ENCODE measurements around the gene RAPGEF5.

The RAPGEF5 gene, protein sequence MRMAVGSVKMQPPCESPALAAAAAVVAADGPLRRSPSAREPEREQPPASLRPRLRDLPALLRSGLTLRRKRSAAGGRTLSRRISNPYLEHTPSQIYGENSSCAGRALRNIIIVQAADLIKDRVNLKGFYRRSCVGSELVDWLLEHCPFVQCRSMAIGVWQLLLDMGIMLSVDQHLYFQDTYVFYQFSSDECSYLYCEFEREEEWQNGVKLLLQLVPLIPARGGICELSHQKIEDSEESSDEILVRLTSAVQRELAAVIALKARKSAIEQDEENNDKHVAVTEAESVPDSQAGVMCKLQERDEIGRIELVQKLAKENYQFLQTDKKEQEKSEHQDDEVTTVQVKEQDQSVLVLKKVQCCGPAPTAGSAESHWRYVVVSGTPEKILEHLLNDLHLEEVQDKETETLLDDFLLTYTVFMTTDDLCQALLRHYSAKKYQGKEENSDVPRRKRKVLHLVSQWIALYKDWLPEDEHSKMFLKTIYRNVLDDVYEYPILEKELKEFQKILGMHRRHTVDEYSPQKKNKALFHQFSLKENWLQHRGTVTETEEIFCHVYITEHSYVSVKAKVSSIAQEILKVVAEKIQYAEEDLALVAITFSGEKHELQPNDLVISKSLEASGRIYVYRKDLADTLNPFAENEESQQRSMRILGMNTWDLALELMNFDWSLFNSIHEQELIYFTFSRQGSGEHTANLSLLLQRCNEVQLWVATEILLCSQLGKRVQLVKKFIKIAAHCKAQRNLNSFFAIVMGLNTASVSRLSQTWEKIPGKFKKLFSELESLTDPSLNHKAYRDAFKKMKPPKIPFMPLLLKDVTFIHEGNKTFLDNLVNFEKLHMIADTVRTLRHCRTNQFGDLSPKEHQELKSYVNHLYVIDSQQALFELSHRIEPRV

DNA sequence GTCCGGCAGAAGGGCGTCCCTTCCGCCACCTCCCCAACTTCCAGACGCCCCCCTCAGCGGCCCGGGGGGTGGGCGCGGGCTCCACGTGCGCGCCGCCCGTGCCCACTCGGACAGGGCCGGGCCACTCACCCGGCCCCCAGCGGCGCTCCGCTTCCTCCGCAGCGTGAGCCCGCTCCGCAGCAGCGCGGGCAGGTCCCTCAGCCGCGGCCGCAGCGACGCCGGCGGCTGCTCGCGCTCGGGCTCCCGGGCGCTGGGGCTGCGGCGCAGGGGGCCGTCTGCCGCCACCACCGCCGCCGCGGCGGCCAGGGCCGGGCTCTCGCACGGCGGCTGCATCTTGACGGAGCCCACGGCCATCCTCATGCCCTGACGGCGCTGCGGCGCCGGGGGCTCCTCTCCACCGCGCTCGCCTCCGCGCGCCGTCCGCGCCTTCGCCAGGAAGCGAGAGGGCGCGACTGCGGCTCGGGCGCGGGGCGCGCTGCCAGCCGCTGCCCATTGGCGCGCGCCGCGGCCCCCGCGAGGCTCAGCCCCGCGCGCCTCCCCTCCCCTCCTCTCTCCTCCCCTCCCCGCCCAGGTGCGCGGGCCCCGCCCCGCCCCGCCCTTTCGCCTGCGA lies at the start of gene RAPGEF5:
Gene RAPGEF5 (minus strand): TSS at position 454 of the 610 bp plus-strand sequence. CDS start 94 bp downstream, at position 360.
- DNase-seq: no peak

DNA sequence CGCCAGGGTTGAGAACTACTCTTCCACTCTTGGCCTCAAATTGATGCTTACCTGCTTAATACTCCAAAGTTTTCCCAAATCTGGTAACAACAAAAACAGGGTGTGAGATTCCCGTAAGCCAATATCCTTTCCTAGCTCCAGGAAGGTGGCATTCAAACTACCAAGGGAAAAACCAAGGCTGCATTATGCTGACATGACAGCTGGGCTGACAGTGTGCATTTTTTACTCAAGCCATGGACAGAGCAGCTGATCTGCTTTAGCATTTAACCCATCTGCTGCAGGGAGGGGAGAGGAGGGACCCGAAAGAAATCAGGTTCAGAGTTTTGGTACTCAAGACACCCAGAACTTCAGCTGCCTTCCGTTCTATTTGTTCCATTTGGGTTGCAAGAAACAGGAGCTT lies 49.8 kb upstream of the RAPGEF5 start:
- no peak for DNase-seq

DNA sequence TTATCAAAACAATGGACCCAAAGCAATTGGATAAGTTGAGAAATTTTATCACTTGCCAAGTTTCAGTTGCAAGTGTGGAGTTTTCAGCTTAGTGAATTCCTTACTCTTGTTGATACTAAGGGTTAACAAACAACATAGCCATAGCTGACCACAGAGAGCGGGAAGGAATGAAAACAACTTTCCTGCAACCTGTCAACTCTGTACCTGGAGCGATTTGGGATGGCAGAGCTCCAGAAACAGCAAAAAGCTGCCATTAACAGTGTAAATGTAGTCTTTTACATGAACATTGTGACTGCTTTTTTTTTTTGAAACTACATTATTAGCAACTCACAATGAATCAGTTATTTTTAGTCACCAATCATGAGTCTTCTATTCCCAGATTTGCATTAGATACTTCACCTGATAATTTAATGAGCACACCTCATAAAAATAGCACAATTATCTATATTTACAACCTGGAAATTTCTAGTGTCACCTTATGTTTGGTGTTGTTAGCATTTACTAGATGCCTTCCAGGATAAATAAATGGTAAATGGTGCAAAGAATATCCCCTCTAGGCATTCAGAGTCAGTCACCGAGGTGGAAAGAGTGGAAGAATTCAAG lies 47.6 kb upstream of the RAPGEF5 start:
- no peak for DNase-seq

DNA sequence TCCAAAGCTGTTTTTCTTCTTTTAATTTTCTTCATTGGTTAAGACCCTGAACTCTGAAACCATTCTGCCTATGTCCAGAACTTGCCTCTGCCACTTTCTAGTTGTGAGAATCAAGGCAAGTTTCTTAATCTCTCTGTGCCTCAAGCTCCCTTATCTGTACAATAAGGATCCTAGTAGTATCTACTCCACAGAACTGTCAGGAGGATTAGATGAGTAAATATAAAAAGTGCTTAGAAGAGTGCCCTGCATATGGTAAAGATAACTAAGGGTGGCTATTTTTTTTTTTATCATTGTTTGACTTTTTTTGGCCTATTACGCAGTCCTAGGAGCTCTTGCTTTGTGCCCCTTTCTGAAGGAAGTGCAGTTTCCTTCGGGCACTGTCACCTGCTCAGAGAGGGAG lies 46.4 kb upstream of the RAPGEF5 start:
- no peak for DNase-seq

DNA sequence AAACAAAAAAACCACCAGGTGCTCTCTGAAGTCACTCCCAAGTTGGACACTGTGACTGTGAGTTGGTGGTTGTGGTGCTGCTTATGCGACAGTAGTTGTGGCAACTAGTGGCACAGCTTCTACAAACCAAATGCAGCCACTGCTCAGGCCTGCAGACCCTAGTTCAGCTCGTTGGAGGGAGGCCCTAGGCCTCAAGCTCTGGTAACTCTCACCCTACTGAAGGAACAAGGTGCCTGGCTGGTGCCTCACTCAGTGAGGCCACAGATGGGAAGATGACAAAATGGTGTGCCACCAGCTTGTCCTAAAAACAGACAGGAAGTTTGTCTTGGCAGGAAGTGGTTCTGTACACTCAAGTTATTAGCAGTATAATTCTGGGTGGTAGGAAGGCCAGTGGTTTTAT lies 45.3 kb upstream of the RAPGEF5 start:
- no peak for DNase-seq

DNA sequence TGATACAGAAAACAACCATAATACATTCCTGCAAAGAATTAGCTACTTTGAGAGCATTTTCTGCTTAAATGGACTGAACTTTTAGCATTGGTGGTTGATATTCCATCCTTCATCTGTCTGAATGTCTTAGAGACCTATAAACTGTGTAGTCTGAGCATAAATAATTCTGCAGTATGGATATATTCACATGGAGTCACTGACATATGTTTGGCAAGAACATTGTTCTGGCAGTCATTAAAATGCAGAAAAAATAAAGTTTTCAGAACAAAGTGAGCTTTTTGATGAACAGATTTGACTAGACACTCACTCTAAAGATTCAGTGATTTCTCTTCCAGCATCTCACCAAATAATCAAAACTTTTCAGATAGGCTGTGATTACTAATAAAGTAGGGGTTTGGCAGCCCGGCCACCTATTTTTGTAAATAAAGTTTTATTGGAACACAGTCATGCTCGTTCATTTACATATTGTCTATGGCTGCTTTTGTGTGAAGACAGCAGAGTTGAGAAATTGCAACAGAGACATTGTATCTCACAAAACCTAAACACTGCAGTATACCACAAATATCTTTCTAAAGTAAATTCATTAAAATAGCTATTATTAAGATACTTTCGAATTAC lies 44.1 kb upstream of the RAPGEF5 start:
- DNase-seq: no peak

DNA sequence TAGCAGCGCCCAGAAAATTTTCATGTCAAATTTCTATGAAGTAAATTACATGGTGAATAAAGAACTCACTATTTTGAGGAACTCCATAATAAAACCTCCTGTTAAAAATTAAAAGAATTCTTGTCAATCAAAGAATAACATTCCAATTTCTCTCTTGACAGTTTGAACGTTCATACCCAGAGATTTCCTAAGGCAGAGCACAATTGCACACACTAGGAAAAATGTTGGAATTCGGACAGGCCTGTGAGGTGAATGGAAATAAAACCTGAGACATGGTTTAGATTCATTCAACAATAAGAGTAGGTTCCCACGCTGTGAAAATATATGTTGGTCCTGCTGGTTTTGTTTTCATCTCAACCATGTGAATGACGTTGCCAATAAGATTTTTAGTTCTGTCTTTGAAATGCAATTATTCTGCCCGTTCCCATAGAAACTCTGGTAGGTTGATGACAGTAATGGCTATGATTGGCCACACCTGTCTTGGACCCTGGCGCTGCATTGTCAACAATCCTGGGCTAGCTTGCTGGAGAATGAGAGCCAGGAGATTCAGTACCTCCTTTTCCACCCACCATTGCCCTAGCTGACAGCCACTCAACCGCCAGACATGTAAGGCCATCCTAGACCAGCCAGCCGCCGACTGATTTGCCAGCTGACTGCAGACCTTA lies 43.3 kb upstream of the RAPGEF5 start:
- no peak for DNase-seq

DNA sequence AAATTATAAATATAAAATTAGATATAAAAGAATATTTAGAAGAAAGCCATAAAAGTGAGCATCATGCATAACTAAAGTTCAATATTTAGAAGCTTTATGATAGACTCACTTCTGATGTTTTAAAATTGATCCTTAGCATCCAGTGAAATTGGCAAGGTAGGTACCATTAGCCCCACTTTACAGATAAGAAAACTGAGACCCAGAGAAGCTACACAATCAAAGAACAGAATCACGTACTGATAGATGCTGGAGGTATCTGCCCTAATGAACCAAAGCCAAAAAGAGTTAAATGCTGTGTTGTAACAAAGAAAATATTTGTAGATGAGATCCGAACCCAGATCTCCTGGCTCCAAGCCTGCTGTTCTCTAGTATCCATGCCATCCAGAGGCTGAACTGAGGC lies 42.6 kb upstream of the RAPGEF5 start:
- no peak for DNase-seq

DNA sequence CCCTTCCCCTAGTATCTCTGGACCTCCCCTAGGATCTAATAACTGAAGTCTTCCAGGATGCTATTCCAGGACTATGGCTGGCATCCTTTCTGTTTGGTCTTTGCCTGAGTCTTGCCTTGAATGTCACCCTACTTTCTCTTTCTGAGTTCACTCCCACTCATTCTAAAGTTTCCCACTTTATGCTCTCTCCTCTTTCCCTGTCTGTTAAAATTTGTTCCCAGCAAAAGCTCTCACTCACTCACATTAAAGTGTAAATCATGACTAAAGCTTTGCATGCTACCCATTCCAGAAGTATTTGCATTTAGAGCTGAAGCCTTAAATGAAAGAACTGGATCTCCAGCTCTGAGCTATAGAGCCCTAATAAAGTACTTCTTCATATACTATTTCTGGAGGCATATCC lies 42.1 kb upstream of the RAPGEF5 start:
- no peak for DNase-seq

DNA sequence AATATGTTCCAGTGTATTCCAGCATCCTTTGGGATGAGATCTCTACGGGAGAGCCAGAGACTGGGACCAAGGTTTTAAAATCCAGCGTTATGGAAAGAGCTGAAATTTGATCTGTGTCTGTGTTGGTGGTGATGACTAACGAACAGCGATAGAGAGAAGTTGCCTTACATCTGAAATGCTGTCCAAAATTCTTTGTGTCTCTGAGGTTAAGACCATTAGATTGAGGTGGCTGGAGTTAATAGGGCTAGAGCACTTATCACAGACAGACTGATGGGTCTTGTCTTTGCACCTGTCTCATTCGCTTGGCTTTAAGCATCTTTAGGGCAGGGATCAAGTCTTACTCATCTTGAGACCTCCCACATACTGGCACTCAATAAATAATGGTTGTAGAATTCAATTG lies 41.0 kb upstream of the RAPGEF5 start:
- no peak for DNase-seq

DNA sequence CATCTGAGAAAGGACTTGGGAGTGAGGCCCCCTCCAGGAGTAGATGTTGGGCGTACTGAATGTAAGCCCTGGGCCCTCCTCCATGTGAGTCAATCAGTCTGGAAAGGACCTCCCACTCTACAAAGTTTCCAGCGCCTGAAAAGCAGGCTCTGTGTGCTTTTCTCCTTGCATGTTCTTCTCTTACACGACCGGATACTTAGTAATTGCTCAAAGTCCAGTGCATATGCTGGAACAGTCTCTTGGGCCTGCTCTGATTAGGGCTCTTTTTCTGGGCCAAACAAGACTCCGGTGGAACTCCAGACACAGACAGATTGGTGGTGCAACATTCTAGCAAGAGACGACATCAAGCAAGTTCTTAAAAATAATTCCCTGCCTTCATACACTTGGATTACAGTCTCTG lies 38.3 kb upstream of the RAPGEF5 start:
- no peak for DNase-seq

DNA sequence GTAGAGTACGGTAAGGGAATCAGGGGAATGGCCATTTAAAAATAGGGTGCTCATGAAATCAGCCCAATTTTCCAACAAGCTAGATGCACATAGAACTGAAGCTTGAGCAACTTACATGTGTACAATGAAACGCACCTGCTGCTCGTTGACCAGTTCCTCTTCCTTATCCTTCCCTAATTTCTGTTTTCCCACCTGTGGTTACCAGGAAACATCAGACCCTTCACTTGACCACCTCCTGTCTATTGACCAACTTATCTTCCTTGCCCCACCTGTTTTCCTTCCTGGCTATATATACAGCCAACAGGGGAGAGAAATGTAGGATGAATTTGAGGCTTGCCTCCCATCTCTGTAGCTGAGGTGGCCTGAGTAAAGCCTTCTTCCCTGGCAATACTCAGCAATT lies 37.8 kb upstream of the RAPGEF5 start:
- DNase-seq: no peak

DNA sequence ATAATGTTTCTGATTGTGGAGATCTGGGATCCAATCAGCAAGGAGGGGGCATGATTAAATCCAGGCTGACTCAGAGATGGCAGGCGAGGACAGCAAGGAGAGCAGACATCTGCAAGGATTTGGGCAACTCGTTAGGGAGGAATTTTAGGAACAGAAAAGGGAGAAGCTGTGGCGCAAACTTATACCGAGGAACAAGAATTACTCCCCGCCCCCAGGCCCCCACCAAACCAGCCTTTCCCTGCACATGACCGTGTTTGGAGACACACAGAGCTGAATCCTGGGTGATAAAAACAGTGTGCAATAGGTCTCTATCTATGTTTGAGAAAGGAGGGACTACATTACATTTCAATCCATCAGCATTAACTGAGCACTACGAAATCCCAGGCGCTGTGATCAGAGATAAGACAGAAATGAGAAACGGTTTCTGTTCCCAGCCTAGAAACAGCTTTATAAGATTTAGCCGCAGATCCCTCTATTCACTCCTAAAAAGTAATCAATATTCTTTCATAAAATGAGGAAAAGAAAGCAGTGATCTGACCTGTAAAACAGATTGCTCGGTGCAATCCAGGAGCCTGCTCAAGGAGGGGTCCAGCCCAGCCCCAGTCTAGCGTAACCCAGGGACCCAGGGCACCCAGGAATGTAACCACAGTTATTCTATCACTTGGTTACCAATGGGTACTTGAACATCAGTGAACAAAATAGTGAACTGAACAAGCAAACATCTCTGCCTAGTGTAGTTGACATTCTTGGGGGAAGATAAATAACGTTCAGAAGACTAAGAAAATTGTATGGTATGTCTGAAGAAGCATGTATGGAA lies 37.2 kb upstream of the RAPGEF5 start:
- DNase-seq: no peak

DNA sequence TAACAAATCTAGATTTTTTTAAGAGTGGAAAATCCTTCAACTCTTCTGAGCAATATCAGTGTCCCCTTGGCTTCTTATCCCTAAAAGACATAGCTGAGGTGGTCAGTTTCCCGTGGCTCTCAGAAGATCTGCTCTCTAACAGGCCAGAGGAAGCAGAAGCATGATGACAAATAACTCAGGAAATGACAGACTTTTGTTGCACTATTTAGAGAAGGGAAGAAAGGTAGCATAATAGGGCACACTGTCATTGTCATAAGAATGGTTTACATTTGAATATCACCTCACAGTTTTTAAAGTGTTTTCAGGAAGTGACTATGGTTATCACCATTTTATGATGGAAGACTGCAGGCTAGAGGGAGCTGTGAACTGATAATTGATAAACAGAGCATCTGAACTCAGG lies 33.6 kb upstream of the RAPGEF5 start:
- no peak for DNase-seq

DNA sequence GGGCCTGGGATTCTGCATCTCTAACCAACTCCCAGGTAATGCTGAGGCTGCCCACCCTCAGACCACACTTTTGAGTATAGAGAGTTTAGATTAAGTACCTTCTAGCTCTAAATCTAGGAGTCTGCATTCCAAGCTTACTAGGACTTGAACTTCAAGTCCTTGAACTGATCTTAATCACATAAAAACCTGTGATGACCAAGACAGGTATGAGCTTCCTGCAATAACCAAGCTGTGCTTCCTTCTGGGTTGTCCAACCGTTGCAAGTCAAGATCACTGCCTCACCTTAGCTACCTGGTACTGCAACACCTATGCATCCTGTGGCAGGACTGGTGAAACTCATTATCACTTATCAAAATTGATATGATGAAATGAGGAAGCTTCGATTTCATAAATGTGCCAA lies 32.9 kb upstream of the RAPGEF5 start:
- no peak for DNase-seq

DNA sequence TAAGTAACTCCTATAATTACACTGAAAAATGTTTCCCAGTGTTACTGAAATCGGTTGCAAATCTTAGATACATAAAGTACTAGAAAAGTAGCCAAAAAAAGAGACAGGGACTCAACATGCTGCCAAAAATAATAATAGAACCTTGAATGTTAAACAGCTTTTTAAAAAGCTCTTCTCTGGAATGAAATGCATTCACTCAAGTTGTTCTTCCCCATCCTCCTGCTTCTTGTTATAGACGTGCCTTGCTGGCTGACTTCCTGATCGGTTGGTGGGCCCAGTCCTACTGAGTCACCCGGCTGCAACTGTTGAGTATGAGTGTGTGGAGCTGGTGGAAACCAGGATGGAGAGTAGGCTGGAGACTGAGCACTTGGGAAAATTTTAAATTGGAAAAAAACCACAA lies 30.6 kb upstream of the RAPGEF5 start:
- no peak for DNase-seq

DNA sequence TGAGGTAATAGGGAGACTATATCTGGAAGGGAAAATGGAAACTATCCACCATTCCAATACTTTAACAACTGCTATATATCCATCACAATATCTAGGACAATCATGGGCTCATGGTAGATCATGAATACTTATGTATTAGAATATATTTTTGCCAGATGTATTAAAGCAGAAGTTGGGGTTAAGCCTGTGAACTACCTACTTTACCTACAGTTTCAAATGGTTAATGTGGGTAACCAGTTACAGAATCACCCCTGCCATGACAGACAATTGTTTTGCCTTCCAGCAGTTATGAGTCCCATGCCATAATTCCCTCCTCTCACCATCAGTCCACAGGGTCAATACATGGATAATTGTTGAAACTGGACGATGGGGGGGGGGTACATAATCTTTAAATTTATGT lies 29.9 kb upstream of the RAPGEF5 start:
- DNase-seq: no peak

DNA sequence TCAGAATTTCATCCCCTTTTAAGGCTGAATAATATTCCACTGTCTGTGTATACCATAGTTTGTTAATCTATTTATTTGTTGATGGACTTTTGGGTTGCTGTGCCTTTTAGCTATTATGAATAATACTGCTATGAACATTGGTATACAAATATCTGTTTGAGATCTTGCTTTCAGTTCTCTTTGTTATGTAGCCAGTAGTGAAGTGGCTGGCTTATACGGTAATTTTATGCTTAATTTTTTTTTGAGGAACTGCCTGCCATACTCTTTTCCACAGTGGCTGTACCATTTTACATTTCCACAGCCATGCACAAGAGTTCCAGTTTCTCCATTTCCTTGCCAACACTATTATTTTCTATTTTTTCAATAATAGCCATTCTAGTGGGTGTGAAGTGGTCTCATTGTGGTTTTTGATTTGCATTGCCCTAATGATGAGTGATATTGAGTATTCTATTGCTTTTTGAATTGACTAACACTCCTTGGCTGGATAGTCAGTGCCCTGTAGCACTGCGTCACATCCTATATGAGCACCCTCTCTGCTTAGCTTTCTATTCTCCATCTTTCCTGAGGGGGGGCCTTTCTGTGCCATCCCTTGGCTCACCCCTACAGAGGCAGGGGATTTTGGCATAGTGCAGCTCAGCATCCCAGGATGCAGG lies 29.4 kb upstream of the RAPGEF5 start:
- no peak for DNase-seq

DNA sequence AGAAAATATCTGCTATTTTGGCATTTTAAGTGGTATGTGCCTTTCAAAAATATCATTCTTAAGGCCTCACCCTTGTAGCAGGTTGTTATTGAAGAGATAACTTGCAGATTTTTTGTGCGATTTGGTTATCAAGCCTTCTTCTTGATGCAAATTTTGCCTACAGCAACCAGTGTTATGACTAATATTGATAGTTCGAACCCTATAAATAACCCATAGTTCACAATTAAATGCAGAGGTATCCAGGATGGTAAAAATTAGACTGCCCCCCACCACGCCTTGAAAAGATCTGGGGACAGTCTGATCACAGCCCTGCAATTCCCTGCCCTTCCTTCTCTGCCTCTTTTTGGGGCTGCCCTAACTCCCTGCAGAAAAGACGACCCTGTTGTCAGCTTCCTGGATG lies 28.4 kb upstream of the RAPGEF5 start:
- DNase-seq: no peak

DNA sequence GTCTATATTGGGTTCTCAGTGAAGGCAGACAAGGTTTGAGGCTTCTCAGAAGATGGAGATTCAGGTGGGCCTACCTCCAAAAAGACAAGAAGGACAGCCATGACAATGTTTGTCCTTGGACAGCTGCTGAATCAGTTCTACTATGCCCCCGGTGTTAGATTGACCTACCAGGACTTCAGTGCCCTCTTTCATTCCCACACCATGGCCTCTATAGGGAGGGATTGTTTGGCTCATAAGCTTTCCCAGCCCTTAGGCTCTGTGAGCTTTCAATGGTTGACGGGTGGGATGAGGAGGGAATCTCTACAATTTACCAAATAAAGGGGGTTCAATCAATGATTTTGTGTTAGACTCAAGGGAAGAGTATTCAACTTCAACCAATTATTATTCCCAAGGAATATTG lies 23.4 kb upstream of the RAPGEF5 start:
- no peak for DNase-seq
